Mammary epithelial cell (primary cell): Measurements from ENCODE around the gene POM121L12.

ENCODE experiments used
- EZH2 ChIP-seq: IDR thresholded peaks from 2 replicates; pipeline ENCODE4 v1.6.1; 2012; ENCODE audit warnings: low read length, inconsistent platforms, borderline replicate concordance
- TF ChIP-seq, protein P1 (sequence below), 2 donors: IDR thresholded peaks in 1 of 2; conservative IDR thresholded peaks in 1 of 2; 2 replicates each; pipeline ENCODE4 v1.5.1; 2011 to 2012; ENCODE audit warnings: inconsistent platforms in 2 of 2, low read length in 2 of 2, mild to moderate bottlenecking in 2 of 2, control low read depth in 1 of 2, low read depth in 1 of 2; ENCODE audit not compliant: insufficient read depth in 1 of 2; ENCODE audit errors: extremely low read depth in 1 of 2

DNA sequence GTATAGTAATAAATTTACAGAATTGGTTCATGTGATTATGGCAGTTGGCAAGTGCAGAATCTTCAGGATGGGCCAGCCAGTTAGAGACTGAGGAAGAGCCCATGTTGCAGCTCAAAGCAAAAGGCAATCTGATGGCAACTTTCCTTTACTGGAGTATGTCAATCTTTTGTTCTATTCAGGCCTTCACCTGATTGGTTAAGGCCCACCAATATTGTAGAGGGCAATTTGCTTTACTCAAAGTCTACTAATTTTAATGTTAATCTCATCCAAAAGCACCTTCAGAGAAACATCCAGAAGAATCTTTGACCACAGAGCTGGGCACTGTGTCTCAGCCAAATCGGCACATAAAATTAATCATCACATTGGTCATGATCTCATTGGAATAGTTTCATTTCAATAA is 20.0 kb upstream of the POM121L12 start:
- TF ChIP-seq, protein P1, sequence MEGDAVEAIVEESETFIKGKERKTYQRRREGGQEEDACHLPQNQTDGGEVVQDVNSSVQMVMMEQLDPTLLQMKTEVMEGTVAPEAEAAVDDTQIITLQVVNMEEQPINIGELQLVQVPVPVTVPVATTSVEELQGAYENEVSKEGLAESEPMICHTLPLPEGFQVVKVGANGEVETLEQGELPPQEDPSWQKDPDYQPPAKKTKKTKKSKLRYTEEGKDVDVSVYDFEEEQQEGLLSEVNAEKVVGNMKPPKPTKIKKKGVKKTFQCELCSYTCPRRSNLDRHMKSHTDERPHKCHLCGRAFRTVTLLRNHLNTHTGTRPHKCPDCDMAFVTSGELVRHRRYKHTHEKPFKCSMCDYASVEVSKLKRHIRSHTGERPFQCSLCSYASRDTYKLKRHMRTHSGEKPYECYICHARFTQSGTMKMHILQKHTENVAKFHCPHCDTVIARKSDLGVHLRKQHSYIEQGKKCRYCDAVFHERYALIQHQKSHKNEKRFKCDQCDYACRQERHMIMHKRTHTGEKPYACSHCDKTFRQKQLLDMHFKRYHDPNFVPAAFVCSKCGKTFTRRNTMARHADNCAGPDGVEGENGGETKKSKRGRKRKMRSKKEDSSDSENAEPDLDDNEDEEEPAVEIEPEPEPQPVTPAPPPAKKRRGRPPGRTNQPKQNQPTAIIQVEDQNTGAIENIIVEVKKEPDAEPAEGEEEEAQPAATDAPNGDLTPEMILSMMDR (conservative IDR thresholded peaks at IDR 0.05 in 1 of 2, IDR thresholded peaks at IDR 0.05 in 1 of 2; ENCODE audit: extremely low read depth in 1 of 2, insufficient read depth in 1 of 2, low read depth in 1 of 2, low read length in 2 of 2), result no peak
- no peak for TF ChIP-seq EZH2
